CD4-positive, alpha-beta T cell treated with Interleukin-12 subunit alpha and Interleukin-12 subunit beta, for 1 hour (primary cell): ENCODE data around the gene IFTAP.
"Not testable (repeated sequence)": the region's sequence is repeated elsewhere in the genome, so short reads cannot be mapped to it uniquely, and the experiment has no call there.

ENCODE experiments used
- DNase-seq: peaks from one replicate; pipeline ENCODE4 v3.0.0-alpha.2; 2020

Gene IFTAP

GRCh38 chr11:36657610-36658267 is 63.4 kb downstream of the IFTAP start:
- no peak for DNase-seq

- not testable (repeated sequence) for DNase-seq
Measured at GRCh38 chr11:36661359-36661758, 67.1 kb downstream of the IFTAP start.

GRCh38 chr11:36672815-36673450 is 78.6 kb downstream of the IFTAP start:
- DNase-seq, result peak; percentile 50

GRCh38 chr11:36679547-36679946 is 85.2 kb downstream of the IFTAP start:
- DNase-seq, result not testable (repeated sequence)

GRCh38 chr11:36683818-36684217 is 89.5 kb downstream of the IFTAP start:
- DNase-seq, result no peak

GRCh38 chr11:36684840-36685801 is 90.8 kb downstream of the IFTAP start:
- DNase-seq, result peak; percentile 38

GRCh38 chr11:36688132-36688531 is 93.8 kb downstream of the IFTAP start:
- DNase-seq, result no peak

- no peak for DNase-seq
Measured at GRCh38 chr11:36688571-36689291, 94.4 kb downstream of the IFTAP start.

GRCh38 chr11:36689442-36689841 is 95.1 kb downstream of the IFTAP start:
- no peak for DNase-seq

- no peak for DNase-seq
Measured at GRCh38 chr11:36692704-36693103, 98.4 kb downstream of the IFTAP start.

- DNase-seq, result no peak
Measured at GRCh38 chr11:36693139-36693843, 99.0 kb downstream of the IFTAP start.

GRCh38 chr11:36695111-36695510 is 100.8 kb downstream of the IFTAP start:
- no peak for DNase-seq

- DNase-seq, result no peak
Measured at GRCh38 chr11:36695571-36695970, 101.3 kb downstream of the IFTAP start.

GRCh38 chr11:36696550-36696949 is 102.2 kb downstream of the IFTAP start:
- no peak for DNase-seq

- no peak for DNase-seq
Measured at GRCh38 chr11:36699271-36699670, 105.0 kb downstream of the IFTAP start.

- DNase-seq, result no peak
Measured at GRCh38 chr11:36700246-36700645, 105.9 kb downstream of the IFTAP start.

- DNase-seq, result peak; percentile 23
Measured at GRCh38 chr11:36702330-36703054, 108.2 kb downstream of the IFTAP start.

GRCh38 chr11:36703055-36703404 is 108.7 kb downstream of the IFTAP start:
- DNase-seq, result no peak
